ENCODE measurements around the gene AASDH. TPM values are rescaled to one million over a fixed set of nuclear protein-coding genes. Genes with fewer than 3 reads are reported as not detected.
"Not testable (repeated sequence)": the region's sequence is repeated elsewhere in the genome, so short reads cannot be mapped to it uniquely, and the experiment has no call there.

Gene AASDH
- polyA plus RNA-seq, 1 donor (not counting 4 experiments of a cell fraction or from before 2014, with no cell fraction given): 15.5 TPM

DNA sequence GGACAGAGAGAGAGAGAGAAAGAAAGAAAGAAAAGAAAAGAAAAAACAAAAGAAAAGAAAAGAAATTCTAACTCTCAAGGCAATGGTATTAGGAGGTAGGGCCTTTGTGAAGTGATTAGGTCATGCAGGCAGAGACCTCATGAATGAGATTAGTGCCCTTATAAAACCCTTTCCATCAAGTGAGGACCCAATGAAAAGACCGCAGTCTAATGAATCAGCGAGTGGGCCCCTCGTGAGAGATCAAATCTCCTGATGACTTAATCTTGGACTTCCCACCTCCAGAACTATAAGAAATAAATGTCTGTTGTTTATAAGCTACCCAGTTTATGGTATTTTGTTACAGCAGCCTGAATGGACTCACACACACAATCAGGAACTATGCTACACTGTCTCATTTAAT is 16.9 kb downstream of the AASDH start:
- no peak for FAIRE-seq

GRCh38 chr4:56362981-56363380 is 24.3 kb downstream of the AASDH start:
- H4K20me1 ChIP-seq (ENCODE audit: control insufficient read depth, extremely low read depth, insufficient read depth, low read length); H3K27me3 ChIP-seq (ENCODE audit: control insufficient read depth, extremely low read depth, insufficient read depth, low read length); DNase-seq (ENCODE audit: low read depth, low spot score); H3K9me1 ChIP-seq (ENCODE audit: control insufficient read depth, extremely low read depth, insufficient read depth, low read length); H3K4me1 ChIP-seq (ENCODE audit: control insufficient read depth, extremely low read depth, insufficient read depth, low read length); H3K9ac ChIP-seq (ENCODE audit: control insufficient read depth, extremely low read depth, insufficient read depth, low read length); H3K4me2 ChIP-seq (ENCODE audit: control insufficient read depth, extremely low read depth, insufficient read depth, low read depth, low read length); H3K27ac ChIP-seq (ENCODE audit: control insufficient read depth, insufficient read depth, low read length); dilution Hi-C loops (cut with MboI; ENCODE audit: extremely low pct_ligation_motif_present, low sequenced_read_pairs); FAIRE-seq; H3K4me3 ChIP-seq (ENCODE audit: control insufficient read depth in 2 of 3, extremely low read depth in 1 of 3, insufficient read depth in 2 of 3, low read depth in 1 of 3, low read length in 3 of 3); H2AFZ ChIP-seq (ENCODE audit: control insufficient read depth, low read length); H3K36me3 ChIP-seq (ENCODE audit: control insufficient read depth in 2 of 2, extremely low read depth in 1 of 2, insufficient read depth in 2 of 2, low read length in 2 of 2); H3K79me2 ChIP-seq (ENCODE audit: control insufficient read depth, insufficient read depth, low read length); H3K9me3 ChIP-seq (ENCODE audit: control insufficient read depth, low read depth, low read length): not testable (repeated sequence)

More for the DNA sequence above, 16.9 kb downstream of the AASDH start:
- Histone ChIP-seq H3K79me2 (ENCODE audit: control insufficient read depth, insufficient read depth, low read length) (no peaks in the 10 kb centered on the region), H3K27me3 (ENCODE audit: control insufficient read depth, extremely low read depth, insufficient read depth, low read length) (no peaks in the 10 kb centered on the region), H2AFZ (ENCODE audit: control insufficient read depth, low read length) (no peak overlapping the region), H3K27ac (ENCODE audit: control insufficient read depth, insufficient read depth, low read length) (no peak overlapping the region), H3K9ac (ENCODE audit: control insufficient read depth, extremely low read depth, insufficient read depth, low read length) (no peak overlapping the region), H4K20me1 (ENCODE audit: control insufficient read depth, extremely low read depth, insufficient read depth, low read length) (no peaks in the 10 kb centered on the region), H3K36me3 (ENCODE audit: control insufficient read depth in 2 of 2, extremely low read depth in 1 of 2, insufficient read depth in 2 of 2, low read length in 2 of 2) (peaks cover 0 to 4% of the 10 kb centered on the region in 2 experiments), H3K4me3 (ENCODE audit: control insufficient read depth in 2 of 3, extremely low read depth in 1 of 3, insufficient read depth in 2 of 3, low read depth in 1 of 3, low read length in 3 of 3) (no peak overlapping the region), H3K4me2 (ENCODE audit: control insufficient read depth, extremely low read depth, insufficient read depth, low read depth, low read length) (no peak overlapping the region), H3K4me1 (ENCODE audit: control insufficient read depth, extremely low read depth, insufficient read depth, low read length) (no peaks in the 10 kb centered on the region), H3K9me3 (ENCODE audit: control insufficient read depth, low read depth, low read length) (no peaks in the 10 kb centered on the region), H3K9me1 (ENCODE audit: control insufficient read depth, extremely low read depth, insufficient read depth, low read length) (no peaks in the 10 kb centered on the region)
- dilution Hi-C loops (cut with MboI; ENCODE audit: extremely low pct_ligation_motif_present, low sequenced_read_pairs): no loop called here
- DNase-seq (ENCODE audit: low read depth, low spot score): no peak
- TF ChIP-seq CTCF (optimal IDR thresholded peaks at IDR 0.05 in 1 of 3, IDR thresholded peaks at IDR 0.05 in 1 of 3, conservative IDR thresholded peaks at IDR 0.05 in 1 of 3; ENCODE audit: extremely low read depth in 1 of 3, insufficient read depth in 2 of 3, low read length in 3 of 3): no peak

DNA sequence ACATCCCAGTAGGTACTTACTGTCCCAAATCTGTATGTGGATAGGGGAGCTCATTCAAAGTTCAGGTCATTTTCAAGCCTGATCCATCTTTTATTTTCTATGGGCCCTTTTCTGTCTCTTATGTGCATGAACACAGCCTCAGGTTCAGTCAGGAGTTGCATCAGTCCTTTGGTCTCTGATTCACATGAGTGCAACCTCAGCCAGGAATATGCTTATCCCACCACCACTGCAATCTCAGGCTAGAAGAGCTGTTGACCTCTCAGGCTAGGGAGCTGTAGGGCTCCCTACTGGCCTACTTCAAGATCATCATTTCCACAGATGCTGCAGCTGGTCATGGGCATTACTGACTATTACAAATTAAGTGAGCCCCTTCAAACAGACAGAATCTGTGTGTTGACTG is 27.2 kb downstream of the AASDH start:
- no peak overlapping the region for H3K27ac ChIP-seq (ENCODE audit: control insufficient read depth, insufficient read depth, low read length)
- no peaks in the 10 kb centered on the region for H3K79me2 ChIP-seq (ENCODE audit: control insufficient read depth, insufficient read depth, low read length)
- H3K4me3 ChIP-seq (ENCODE audit: control insufficient read depth in 2 of 3, extremely low read depth in 1 of 3, insufficient read depth in 2 of 3, low read depth in 1 of 3, low read length in 3 of 3): no peak overlapping the region
- FAIRE-seq (no peak), DNase-seq (ENCODE audit: low read depth, low spot score) (no peak)
- H3K27me3 ChIP-seq (ENCODE audit: control insufficient read depth, extremely low read depth, insufficient read depth, low read length): no peaks in the 10 kb centered on the region
- dilution Hi-C loops (cut with MboI; ENCODE audit: extremely low pct_ligation_motif_present, low sequenced_read_pairs): no loop called here
- no peaks in the 10 kb centered on the region for H3K36me3 ChIP-seq (ENCODE audit: control insufficient read depth in 2 of 2, extremely low read depth in 1 of 2, insufficient read depth in 2 of 2, low read length in 2 of 2)
- TF ChIP-seq EZH2 (IDR thresholded peaks at IDR 0.05; ENCODE audit: low read length): no peak
- TF ChIP-seq CTCF (optimal IDR thresholded peaks at IDR 0.05 in 1 of 3, IDR thresholded peaks at IDR 0.05 in 1 of 3, conservative IDR thresholded peaks at IDR 0.05 in 1 of 3; ENCODE audit: extremely low read depth in 1 of 3, insufficient read depth in 2 of 3, low read length in 3 of 3): no peak
- no peak overlapping the region for H3K4me2 ChIP-seq (ENCODE audit: control insufficient read depth, extremely low read depth, insufficient read depth, low read depth, low read length)
- H3K9ac ChIP-seq (ENCODE audit: control insufficient read depth, extremely low read depth, insufficient read depth, low read length): no peak overlapping the region
- H4K20me1 ChIP-seq (ENCODE audit: control insufficient read depth, extremely low read depth, insufficient read depth, low read length): no peaks in the 10 kb centered on the region
- H2AFZ ChIP-seq (ENCODE audit: control insufficient read depth, low read length): no peak overlapping the region
- no peaks in the 10 kb centered on the region for H3K9me1 ChIP-seq (ENCODE audit: control insufficient read depth, extremely low read depth, insufficient read depth, low read length)
- H3K4me1 ChIP-seq (ENCODE audit: control insufficient read depth, extremely low read depth, insufficient read depth, low read length): no peaks in the 10 kb centered on the region
- no peaks in the 10 kb centered on the region for H3K9me3 ChIP-seq (ENCODE audit: control insufficient read depth, low read depth, low read length)
